ENCODE measurements around the gene HHAT. TPM values are rescaled to one million over a fixed set of nuclear protein-coding genes. Genes with fewer than 3 reads are reported as not detected.

HHAT gene
- total and polyA plus RNA-seq, 9 of the 15 experiments (the other 6 are each of a cell fraction or from before 2014, with no cell fraction given), result 0.07 to 0.16 (median 0.13) TPM; not detected in 1

DNA sequence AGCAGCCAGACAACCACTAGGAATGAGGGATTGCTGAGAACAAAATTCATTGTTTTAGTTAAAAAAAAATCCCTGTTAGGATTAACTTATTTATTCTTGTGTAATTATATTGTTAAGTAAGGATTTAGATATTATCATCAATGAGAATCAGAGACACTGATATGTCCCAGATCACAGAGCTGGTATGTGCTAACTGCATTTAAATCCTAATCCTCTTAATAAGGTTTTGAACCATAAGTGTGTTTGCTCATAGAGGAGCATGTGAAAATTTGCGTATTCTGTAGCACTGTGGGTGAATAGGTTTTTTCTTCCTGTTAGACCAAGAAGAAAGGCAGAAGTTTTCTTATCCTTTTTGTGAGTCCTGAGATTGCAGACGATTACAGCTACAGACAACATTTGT is 147.1 kb downstream of the HHAT start (continued):
- TF ChIP-seq SAP30 (IDR thresholded peaks at IDR 0.05; ENCODE audit: borderline replicate concordance, insufficient read depth, low read depth, low read length, poor library complexity, severe bottlenecking) (no peak), HNRNPH1 (optimal IDR thresholded peaks at IDR 0.05; ENCODE audit: low read depth, low read length) (no peak), BRF2 (IDR thresholded peaks at IDR 0.05; ENCODE audit: borderline replicate concordance, insufficient read depth, insufficient read length) (no peak), ZFP1 (CRISPR knock-in tag; IDR thresholded peaks at IDR 0.05) (no peak), ZNF274 (IDR thresholded peaks at IDR 0.05; ENCODE audit: borderline replicate concordance, low read depth, low read length) (no peak)
- TF ChIP-seq, protein P1, sequence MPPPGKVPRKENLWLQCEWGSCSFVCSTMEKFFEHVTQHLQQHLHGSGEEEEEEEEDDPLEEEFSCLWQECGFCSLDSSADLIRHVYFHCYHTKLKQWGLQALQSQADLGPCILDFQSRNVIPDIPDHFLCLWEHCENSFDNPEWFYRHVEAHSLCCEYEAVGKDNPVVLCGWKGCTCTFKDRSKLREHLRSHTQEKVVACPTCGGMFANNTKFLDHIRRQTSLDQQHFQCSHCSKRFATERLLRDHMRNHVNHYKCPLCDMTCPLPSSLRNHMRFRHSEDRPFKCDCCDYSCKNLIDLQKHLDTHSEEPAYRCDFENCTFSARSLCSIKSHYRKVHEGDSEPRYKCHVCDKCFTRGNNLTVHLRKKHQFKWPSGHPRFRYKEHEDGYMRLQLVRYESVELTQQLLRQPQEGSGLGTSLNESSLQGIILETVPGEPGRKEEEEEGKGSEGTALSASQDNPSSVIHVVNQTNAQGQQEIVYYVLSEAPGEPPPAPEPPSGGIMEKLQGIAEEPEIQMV (tag; conservative IDR thresholded peaks at IDR 0.05; ENCODE audit: low read depth), result no peak

DNA sequence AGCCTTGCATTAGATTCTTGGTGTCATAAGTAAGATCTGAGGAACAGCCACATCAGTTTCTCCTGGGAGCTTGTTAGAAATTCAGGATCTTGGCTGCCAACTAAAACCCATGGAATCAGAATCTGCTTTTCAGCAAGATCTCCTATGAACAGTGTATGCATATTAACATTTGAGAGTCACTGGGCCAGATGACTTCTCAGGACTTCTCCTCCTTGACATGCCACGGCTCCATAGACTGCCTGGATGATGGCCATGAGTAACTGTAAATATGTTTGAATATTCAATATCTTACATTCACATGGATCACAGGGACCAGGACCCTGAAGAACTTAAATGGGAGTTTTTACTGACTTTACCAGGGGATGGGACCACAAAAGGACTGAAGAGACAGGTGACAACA is 148.0 kb downstream of the HHAT start:
- ATAC-seq (no peak), FAIRE-seq (no peak), DNase-seq (ENCODE audit: extremely low read depth in 1 of 4, low spot score in 3 of 4) (no peak)
- H3K27ac ChIP-seq (ENCODE audit: extremely low read depth, low read depth, low read length), result no peak overlapping the region
- no peak overlapping the region for H3K9ac ChIP-seq (ENCODE audit: insufficient read depth in 1 of 2, low read depth in 2 of 2, low read length in 2 of 2)
- H4K20me1 ChIP-seq (replicated peaks; ENCODE audit: control insufficient read depth, insufficient read depth, low read length), result no peaks in the 10 kb centered on the region
- H3K9me1 ChIP-seq (ENCODE audit: control insufficient read depth, insufficient read depth, low read length), result no peaks in the 10 kb centered on the region
- ChIA-PET CTCF (ENCODE audit: low intra/inter-chr PET ratio) (no interaction called here), POLR2A (no interaction called here)
- H3K27me3 ChIP-seq (ENCODE audit: control insufficient read depth in 2 of 2, insufficient read depth in 2 of 2, low read length in 2 of 2), result no peaks in the 10 kb centered on the region; a peak in 1 of 5 replicates
- H3K79me2 ChIP-seq (ENCODE audit: control insufficient read depth, insufficient read depth, low read length), result no peaks in the 10 kb centered on the region
- no TSS peak for BruUV-seq (replicated peaks)
- intact Hi-C loops (cut with micrococcal nuclease) (no loop called here), in situ Hi-C loops (cut with MboI) (no loop called here)
- no peak overlapping the region for H2AFZ ChIP-seq (ENCODE audit: low read depth, low read length)
- H3K36me3 ChIP-seq (ENCODE audit: control insufficient read depth, insufficient read depth, low read length), result no peaks in the 10 kb centered on the region
- no peaks in the 10 kb centered on the region for H3K9me3 ChIP-seq (replicated peaks; ENCODE audit: control insufficient read depth, insufficient read depth, low read depth, low read length)
- H3K4me2 ChIP-seq (ENCODE audit: insufficient read depth, low read length), result no peak overlapping the region
- 0% methylated on average over 1 of the region's 1 CpG for WGBS (ENCODE audit: insufficient coverage, low coverage, missing lambda C conversion rate)
- H3K4me3 ChIP-seq, result no peak overlapping the region
- H3K4me1 ChIP-seq (replicated peaks in 1 of 2; ENCODE audit: control insufficient read depth in 2 of 2, insufficient read depth in 2 of 2, low read length in 2 of 2), result no peaks in the 10 kb centered on the region
- TF ChIP-seq CCAR2 (IDR thresholded peaks at IDR 0.05; ENCODE audit: low read depth, low read length) (no peak), ZNF561 (CRISPR knock-in tag; conservative IDR thresholded peaks at IDR 0.05) (no peak), ZNF445 (CRISPR knock-in tag; IDR thresholded peaks at IDR 0.05; ENCODE audit: low read depth) (no peak), SRSF3 (IDR thresholded peaks at IDR 0.05; ENCODE audit: insufficient read depth, low read length) (no peak), NBN (IDR thresholded peaks at IDR 0.05; ENCODE audit: low read depth) (no peak), PTTG1 (tag; IDR thresholded peaks at IDR 0.05; ENCODE audit: low read depth) (no peak), ETS1 (conservative IDR thresholded peaks at IDR 0.05; ENCODE audit: control insufficient read depth, low read depth, low read length) (no peak), RBM22 (IDR thresholded peaks at IDR 0.05; ENCODE audit: low read depth, low read length, poor library complexity, severe bottlenecking) (no peak), MEF2A (IDR thresholded peaks at IDR 0.05; ENCODE audit: control insufficient read depth, low read depth, low read length) (no peak), ETS2 (tag; IDR thresholded peaks at IDR 0.05; ENCODE audit: borderline replicate concordance, poor library complexity, severe bottlenecking) (no peak)
